AG04449 (cell line): ENCODE results near the gene TMEM108.

Experiments
- CTCF ChIA-PET: fragments of 350-600 bp; formaldehyde crosslinking; extraction: SDS; loops from one replicate; lab custom pipeline; 2021; ENCODE audit warnings: antibody characterized with exemption; lab: Yijun Ruan, JAX
- POLR2A ChIA-PET: fragments of 400-600, 350-600 bp; formaldehyde crosslinking; extraction: SDS; loops from one replicate; lab custom pipeline; 2020; ENCODE audit warnings: antibody characterized with exemption, inconsistent platforms; lab: Yijun Ruan, JAX
- DNase-seq: peaks from one replicate; pipeline ENCODE4 v3.0.0-alpha.2; 2010; ENCODE audit warnings: low read depth, low spot score
- H3K4me3 ChIP-seq: 2 replicates; pipeline ENCODE4 v1.5.1; 2011; ENCODE audit warnings: low read depth, mild to moderate bottlenecking, control low read depth, low read length
- TF ChIP-seq, protein P1 (sequence below): IDR thresholded peaks from one replicate; pipeline ENCODE4 v1.5.1; 2011; ENCODE audit warnings: mild to moderate bottlenecking, moderate library complexity, low read length, control low read depth, inconsistent platforms; ENCODE audit not compliant: insufficient read depth; ENCODE audit errors: missing control alignments

TMEM108 gene

GRCh38 chr3:133058243-133058642 is 20.1 kb downstream of the TMEM108 start:
- ChIA-PET CTCF (no interaction called here), POLR2A (no interaction called here)
- DNase-seq = no peak
- TF ChIP-seq, protein P1, sequence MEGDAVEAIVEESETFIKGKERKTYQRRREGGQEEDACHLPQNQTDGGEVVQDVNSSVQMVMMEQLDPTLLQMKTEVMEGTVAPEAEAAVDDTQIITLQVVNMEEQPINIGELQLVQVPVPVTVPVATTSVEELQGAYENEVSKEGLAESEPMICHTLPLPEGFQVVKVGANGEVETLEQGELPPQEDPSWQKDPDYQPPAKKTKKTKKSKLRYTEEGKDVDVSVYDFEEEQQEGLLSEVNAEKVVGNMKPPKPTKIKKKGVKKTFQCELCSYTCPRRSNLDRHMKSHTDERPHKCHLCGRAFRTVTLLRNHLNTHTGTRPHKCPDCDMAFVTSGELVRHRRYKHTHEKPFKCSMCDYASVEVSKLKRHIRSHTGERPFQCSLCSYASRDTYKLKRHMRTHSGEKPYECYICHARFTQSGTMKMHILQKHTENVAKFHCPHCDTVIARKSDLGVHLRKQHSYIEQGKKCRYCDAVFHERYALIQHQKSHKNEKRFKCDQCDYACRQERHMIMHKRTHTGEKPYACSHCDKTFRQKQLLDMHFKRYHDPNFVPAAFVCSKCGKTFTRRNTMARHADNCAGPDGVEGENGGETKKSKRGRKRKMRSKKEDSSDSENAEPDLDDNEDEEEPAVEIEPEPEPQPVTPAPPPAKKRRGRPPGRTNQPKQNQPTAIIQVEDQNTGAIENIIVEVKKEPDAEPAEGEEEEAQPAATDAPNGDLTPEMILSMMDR = no peak
- H3K4me3 ChIP-seq = no peak overlapping the region

- DNase-seq = no peak
- TF ChIP-seq, protein P1 = no peak
- no peak overlapping the region for H3K4me3 ChIP-seq
- POLR2A ChIA-PET = no interaction called here
- CTCF ChIA-PET = no interaction called here
These were observed 20.6 kb downstream of the TMEM108 start for GRCh38 chr3:133058831-133059230.

DNA sequence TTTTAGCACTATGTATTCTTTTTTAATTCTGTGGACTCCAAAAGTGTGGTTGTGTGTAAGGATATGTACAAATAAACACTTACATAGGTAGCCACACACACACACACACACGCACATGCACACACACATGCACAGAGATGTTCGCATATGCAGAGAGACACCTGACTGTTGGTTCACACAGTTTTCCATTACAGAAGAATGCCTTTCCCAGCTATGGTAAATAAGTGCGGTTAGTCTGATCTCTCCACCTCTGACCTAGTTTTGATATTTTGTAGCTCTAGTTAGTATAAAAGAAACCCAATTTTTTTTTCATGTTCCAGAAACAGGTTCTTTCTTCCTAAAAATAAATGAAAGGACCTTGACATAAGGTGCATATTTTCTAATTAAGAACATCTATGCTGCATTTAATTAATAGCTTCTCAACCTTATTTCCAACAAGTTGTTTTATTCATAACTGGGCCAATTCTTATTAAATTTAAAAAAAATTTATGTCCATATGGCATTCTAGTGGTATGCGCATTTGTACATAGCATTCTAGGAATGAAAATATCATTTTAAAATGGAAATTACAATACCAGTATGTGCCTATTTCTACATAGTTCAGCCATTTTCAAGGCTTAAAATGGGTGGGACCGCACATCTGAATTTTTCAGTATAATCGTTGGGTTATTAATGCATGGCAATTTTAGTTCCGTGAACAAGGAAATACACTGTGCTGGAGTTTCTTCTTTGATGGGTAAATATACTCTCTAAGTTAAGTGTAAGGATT is 27.2 kb downstream of the TMEM108 start:
- ChIA-PET POLR2A (no interaction called here), CTCF (interaction anchor here (1.7 kb wide), 1 partner anchor 24 kb away, joined by 6 read pairs; no protein-coding TSS in a partner anchor)
- TF ChIP-seq, protein P1 = no peak
- no peak overlapping the region for H3K4me3 ChIP-seq
- DNase-seq = no peak

DNA sequence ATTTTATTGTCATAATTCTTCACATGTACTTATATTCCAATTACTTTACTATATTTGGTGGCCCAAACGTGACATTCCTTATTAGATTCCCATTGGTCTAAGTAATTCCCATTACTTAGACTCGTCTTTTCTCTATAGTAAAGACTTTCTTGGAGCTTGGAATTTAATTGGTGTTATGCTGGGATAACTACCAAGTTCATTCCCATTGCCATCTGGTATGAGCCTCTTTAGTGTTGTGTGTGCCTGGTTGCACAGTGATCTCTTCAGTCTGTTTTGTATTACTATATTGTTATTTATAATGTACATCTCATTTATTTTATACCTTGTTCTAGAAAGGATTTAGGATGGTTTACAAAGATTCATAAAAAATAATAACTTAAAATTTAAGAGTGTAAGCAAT is 27.8 kb downstream of the TMEM108 start:
- TF ChIP-seq, protein P1 = no peak
- H3K4me3 ChIP-seq = no peak overlapping the region
- no peak for DNase-seq
- ChIA-PET POLR2A (no interaction called here), CTCF (interaction anchor here (1.7 kb wide), 1 partner anchor 25 kb away, joined by 6 read pairs; no protein-coding TSS in a partner anchor)

DNA sequence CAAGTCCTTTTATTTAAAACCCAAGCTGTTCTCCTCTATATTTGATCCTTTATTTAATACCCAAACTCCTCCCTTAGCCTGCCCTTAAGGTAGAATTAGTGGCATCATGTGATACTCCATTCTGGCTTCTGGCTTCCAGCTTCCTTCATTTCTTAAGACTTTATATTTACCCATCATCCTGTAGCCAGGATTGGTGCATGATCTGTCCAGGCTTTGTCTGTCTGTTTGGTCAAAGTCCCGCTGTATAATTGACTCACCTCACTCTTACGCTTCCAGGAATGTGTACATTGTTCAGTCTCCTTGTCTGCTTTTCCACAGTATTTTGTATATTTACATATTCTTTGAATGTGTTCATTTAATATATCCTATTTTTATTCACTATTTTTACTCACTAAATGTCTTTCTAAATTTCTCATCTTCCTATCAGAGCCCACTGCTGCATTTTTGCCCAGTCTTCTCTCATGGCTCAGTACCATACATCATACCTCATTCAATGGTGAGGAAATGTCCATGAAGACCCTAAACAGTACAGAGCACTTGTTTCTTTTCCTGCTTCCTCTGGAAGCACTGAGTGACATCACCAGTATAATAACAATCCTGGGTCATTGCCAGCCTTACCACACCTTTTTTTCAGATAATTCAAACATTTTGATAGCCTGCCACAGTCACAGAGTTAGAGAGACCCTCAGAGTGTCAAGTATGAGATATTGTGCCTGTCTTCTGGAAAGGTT is 31.5 kb downstream of the TMEM108 start:
- CTCF ChIA-PET = no interaction called here
- H3K4me3 ChIP-seq = no peak overlapping the region
- DNase-seq = no peak
- TF ChIP-seq, protein P1 = no peak
- POLR2A ChIA-PET = no interaction called here

- DNase-seq = no peak
- ChIA-PET POLR2A (no interaction called here), CTCF (no interaction called here)
- TF ChIP-seq, protein P1 = no peak
- no peak overlapping the region for H3K4me3 ChIP-seq
These were observed 36.8 kb downstream of the TMEM108 start for GRCh38 chr3:133074977-133075376.
